DND-41 (cell line): ENCODE results near the gene MAPK7.

Source experiments
- CTCF ChIP-seq: IDR thresholded peaks from 2 replicates; pipeline ENCODE4 v1.5.1; 2012; ENCODE audit warnings: borderline replicate concordance, low read length, moderate library complexity, mild to moderate bottlenecking; ENCODE audit not compliant: poor library complexity, severe bottlenecking; ENCODE audit errors: extremely low read depth
- EZH2 ChIP-seq: IDR thresholded peaks from 3 replicates; pipeline ENCODE4 v1.6.1; 2012; ENCODE audit warnings: borderline replicate concordance, low read depth, mild to moderate bottlenecking, moderate library complexity, low read length, inconsistent platforms; ENCODE audit not compliant: severe bottlenecking

- TF ChIP-seq CTCF, result no peak
- TF ChIP-seq EZH2, result no peak
Observed at GRCh38 chr17:19431691-19432090, 53.4 kb downstream of the MAPK7 start.
